WTC11 (cell line): ENCODE results near the gene STIM2. TPM values are rescaled to one million over a fixed set of nuclear protein-coding genes. Genes with fewer than 3 reads are reported as not detected.

Experiments
- ATAC-seq: fragments of 200-7000 bp; cut with Tn5 transposase; 2 replicates; pipeline ENCODE4 v1.10.0; 2021; ENCODE audit warnings: mild to moderate bottlenecking, moderate library complexity
- CTCF ChIA-PET: fragments of 300-600 bp; sonication (Branson Sonifier 250); formaldehyde crosslinking; loops from one replicate; lab custom pipeline; 2021; ENCODE audit warnings: antibody characterized with exemption; lab: Charles Lee
- POLR2A ChIA-PET: fragments of 350-600 bp; sonication (Branson Sonifier 250); formaldehyde crosslinking; loops from one replicate; lab custom pipeline; 2021; ENCODE audit warnings: antibody characterized with exemption; lab: Charles Lee
- DNase-seq: peaks from one replicate; pipeline ENCODE4 v3.0.0; 2021; ENCODE audit warnings: low spot score
- H3K27ac Mint-ChIP-seq: 2 replicates; pipeline ENCODE4 v1.8.0; 2021; ENCODE audit warnings: mixed read lengths
- H3K27me3 Mint-ChIP-seq: 2 replicates; pipeline ENCODE4 v1.8.0; 2021; ENCODE audit warnings: low read depth, mild to moderate bottlenecking, moderate library complexity, mixed read lengths
- H3K36me3 Mint-ChIP-seq: 2 replicates; pipeline ENCODE4 v1.8.0; 2021; ENCODE audit warnings: mixed read lengths
- H3K4me1 Mint-ChIP-seq: 2 replicates; pipeline ENCODE4 v1.8.0; 2022; ENCODE audit warnings: mixed read lengths
- H3K4me3 Mint-ChIP-seq: 2 replicates; pipeline ENCODE4 v1.8.0; 2021; ENCODE audit warnings: mild to moderate bottlenecking, moderate library complexity, mixed read lengths
- H3K9me3 Mint-ChIP-seq: 2 replicates; pipeline ENCODE4 v1.8.0; 2021; ENCODE audit warnings: mixed read lengths
- ATF6 ChIP-seq: sonication (generic); formaldehyde crosslinking; IDR thresholded peaks from 2 replicates; pipeline ENCODE4 v1.8.1; 2023; ENCODE audit warnings: mild to moderate bottlenecking, missing genetic modification reagents
- CREB1 ChIP-seq: sonication (generic); formaldehyde crosslinking; IDR thresholded peaks from 2 replicates; pipeline ENCODE4 v1.8.0; 2023; ENCODE audit warnings: mild to moderate bottlenecking, missing genetic modification reagents
- CREM ChIP-seq: sonication (generic); formaldehyde crosslinking; IDR thresholded peaks from 2 replicates; pipeline ENCODE4 v1.8.1; 2022; ENCODE audit warnings: mild to moderate bottlenecking, missing genetic modification reagents, moderate library complexity
- GTF2I ChIP-seq: fragments of 250-450 bp; sonication (Bioruptor Pico); conservative IDR thresholded peaks from 2 replicates; pipeline ENCODE4 v1.4.0; 2021; ENCODE audit warnings: mild to moderate bottlenecking
- JAZF1 ChIP-seq: fragments of 250-450 bp; sonication (Bioruptor Pico); IDR thresholded peaks from 2 replicates; pipeline ENCODE4 v1.9.0; 2021; ENCODE audit warnings: moderate library complexity, mild to moderate bottlenecking, inconsistent platforms
- JUN ChIP-seq: sonication (generic); formaldehyde crosslinking; IDR thresholded peaks from 2 replicates; pipeline ENCODE4 v1.8.0; 2023; ENCODE audit warnings: mild to moderate bottlenecking, missing genetic modification reagents
- MLX ChIP-seq: sonication (generic); formaldehyde crosslinking; IDR thresholded peaks from 2 replicates; pipeline ENCODE4 v1.8.1; 2023; ENCODE audit warnings: mild to moderate bottlenecking, missing genetic modification reagents, moderate library complexity
- MXD4 ChIP-seq: fragments of 250-450 bp; sonication (Bioruptor Pico); IDR thresholded peaks from 2 replicates; pipeline ENCODE4 v1.8.0; 2021; ENCODE audit warnings: mild to moderate bottlenecking, moderate library complexity, borderline replicate concordance
- PRRX2 ChIP-seq: fragments of 250-450 bp; sonication (Bioruptor Pico); IDR thresholded peaks from 2 replicates; pipeline ENCODE4 v1.8.0; 2021; ENCODE audit warnings: mild to moderate bottlenecking
- RELA ChIP-seq: sonication (generic); formaldehyde crosslinking; IDR thresholded peaks from 2 replicates; pipeline ENCODE4 v1.8.1; 2022; ENCODE audit warnings: missing genetic modification reagents, mild to moderate bottlenecking, borderline replicate concordance
- SP1 ChIP-seq: sonication (generic); formaldehyde crosslinking; conservative IDR thresholded peaks from 2 replicates; pipeline ENCODE4 v1.8.1; 2022; ENCODE audit warnings: missing genetic modification reagents
- ZBTB21 ChIP-seq: sonication (generic); formaldehyde crosslinking; IDR thresholded peaks from 2 replicates; pipeline ENCODE4 v1.8.1; 2023; ENCODE audit warnings: mild to moderate bottlenecking, missing genetic modification reagents, borderline replicate concordance
- ZNF121 ChIP-seq: sonication (generic); formaldehyde crosslinking; IDR thresholded peaks from 2 replicates; pipeline ENCODE4 v1.8.0; 2023; ENCODE audit warnings: missing genetic modification reagents
- ZNF138 ChIP-seq: sonication (generic); formaldehyde crosslinking; conservative IDR thresholded peaks from 2 replicates; pipeline ENCODE4 v1.8.1; 2022; ENCODE audit warnings: mild to moderate bottlenecking, moderate library complexity, missing genetic modification reagents
- ZNF232 ChIP-seq: sonication (generic); formaldehyde crosslinking; IDR thresholded peaks from 2 replicates; pipeline ENCODE4 v1.8.0; 2022; ENCODE audit warnings: mild to moderate bottlenecking, missing genetic modification reagents
- ZNF512 ChIP-seq: sonication (generic); formaldehyde crosslinking; IDR thresholded peaks from 2 replicates; pipeline ENCODE4 v1.8.1; 2022; ENCODE audit warnings: missing genetic modification reagents, borderline replicate concordance
- total RNA-seq: library from RNA; stranded (reverse); gene quantifications from 3 replicates; pipeline ENCODE4 v1.2.3, GENCODE V29; 2021
- TF ChIP-seq, protein P1 (sequence below): sonication (generic); formaldehyde crosslinking; IDR thresholded peaks from 2 replicates; pipeline ENCODE4 v1.8.1; 2023; ENCODE audit warnings: mild to moderate bottlenecking, missing genetic modification reagents
- TF ChIP-seq, protein P2 (sequence below): fragments of 250-450 bp; sonication (Bioruptor Pico); IDR thresholded peaks from 2 replicates; pipeline ENCODE4 v1.9.0; 2021; ENCODE audit warnings: moderate library complexity, mild to moderate bottlenecking, inconsistent platforms, borderline replicate concordance
- TF ChIP-seq, protein P3 (sequence below): sonication (generic); formaldehyde crosslinking; IDR thresholded peaks from 2 replicates; pipeline ENCODE4 v1.8.0; 2022; ENCODE audit warnings: mild to moderate bottlenecking, missing genetic modification reagents

STIM2 gene
- total RNA-seq, 1 experiment from 2014 or later: 22.4 TPM

DNA sequence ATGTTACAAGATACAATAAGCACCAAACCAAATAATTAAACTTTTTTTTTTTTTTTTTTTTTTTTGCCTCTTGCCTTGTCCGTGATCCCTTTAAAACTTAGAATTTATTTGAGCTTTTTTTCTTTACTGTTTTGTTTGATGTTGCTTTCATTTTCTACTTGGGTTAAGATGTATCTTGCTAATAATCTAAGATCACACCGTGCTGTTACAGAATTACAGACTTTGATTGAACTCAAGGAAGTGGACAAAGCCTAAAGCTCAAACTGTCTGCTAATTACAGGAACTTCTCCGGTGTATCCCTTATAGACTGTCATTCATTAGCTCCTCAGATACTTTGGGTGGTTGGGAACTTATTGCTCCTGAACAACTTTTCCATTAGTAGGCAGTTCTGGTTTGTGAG lies 26.5 kb downstream of the STIM2 start:
- ChIA-PET POLR2A (interaction anchor here (0.6 kb wide), 1 partner anchor 235 kb away, joined by 5 read pairs; no protein-coding TSS in a partner anchor), CTCF (interaction anchor here (0.6 kb wide), 1 partner anchor 60 kb away, joined by 3 read pairs; no protein-coding TSS in a partner anchor)
- Mint-ChIP-seq H3K4me1 (peaks cover 9% of the 10 kb centered on the region), H3K36me3 (peaks cover 10% of the 10 kb centered on the region), H3K4me3 (no peak overlapping the region), H3K9me3 (peaks cover 17% of the 10 kb centered on the region), H3K27ac (no peak overlapping the region), H3K27me3 (no peaks in the 10 kb centered on the region; the same call in 1 of the 2 replicates)
- TF ChIP-seq, protein P1, sequence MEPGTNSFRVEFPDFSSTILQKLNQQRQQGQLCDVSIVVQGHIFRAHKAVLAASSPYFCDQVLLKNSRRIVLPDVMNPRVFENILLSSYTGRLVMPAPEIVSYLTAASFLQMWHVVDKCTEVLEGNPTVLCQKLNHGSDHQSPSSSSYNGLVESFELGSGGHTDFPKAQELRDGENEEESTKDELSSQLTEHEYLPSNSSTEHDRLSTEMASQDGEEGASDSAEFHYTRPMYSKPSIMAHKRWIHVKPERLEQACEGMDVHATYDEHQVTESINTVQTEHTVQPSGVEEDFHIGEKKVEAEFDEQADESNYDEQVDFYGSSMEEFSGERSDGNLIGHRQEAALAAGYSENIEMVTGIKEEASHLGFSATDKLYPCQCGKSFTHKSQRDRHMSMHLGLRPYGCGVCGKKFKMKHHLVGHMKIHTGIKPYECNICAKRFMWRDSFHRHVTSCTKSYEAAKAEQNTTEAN (CRISPR knock-in tag): no peak
- TF ChIP-seq ZNF512 (CRISPR knock-in tag) (no peak), CREB1 (CRISPR knock-in tag) (no peak), PRRX2 (CRISPR knock-in tag) (no peak), JAZF1 (CRISPR knock-in tag) (no peak), ZNF121 (CRISPR knock-in tag) (no peak), ZNF138 (CRISPR knock-in tag) (no peak), JUN (no peak)
- TF ChIP-seq, protein P2, sequence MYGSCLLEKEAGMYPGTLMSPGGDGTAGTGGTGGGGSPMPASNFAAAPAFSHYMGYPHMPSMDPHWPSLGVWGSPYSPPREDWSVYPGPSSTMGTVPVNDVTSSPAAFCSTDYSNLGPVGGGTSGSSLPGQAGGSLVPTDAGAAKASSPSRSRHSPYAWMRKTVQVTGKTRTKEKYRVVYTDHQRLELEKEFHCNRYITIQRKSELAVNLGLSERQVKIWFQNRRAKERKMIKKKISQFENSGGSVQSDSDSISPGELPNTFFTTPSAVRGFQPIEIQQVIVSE: no peak
- TF ChIP-seq, protein P3, sequence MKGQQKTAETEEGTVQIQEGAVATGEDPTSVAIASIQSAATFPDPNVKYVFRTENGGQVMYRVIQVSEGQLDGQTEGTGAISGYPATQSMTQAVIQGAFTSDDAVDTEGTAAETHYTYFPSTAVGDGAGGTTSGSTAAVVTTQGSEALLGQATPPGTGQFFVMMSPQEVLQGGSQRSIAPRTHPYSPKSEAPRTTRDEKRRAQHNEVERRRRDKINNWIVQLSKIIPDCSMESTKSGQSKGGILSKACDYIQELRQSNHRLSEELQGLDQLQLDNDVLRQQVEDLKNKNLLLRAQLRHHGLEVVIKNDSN (CRISPR knock-in tag): no peak
- no peak for DNase-seq
- no peak for ATAC-seq

- no peak for DNase-seq
- peaks cover 17% of the 10 kb centered on the region for H3K9me3 Mint-ChIP-seq
- peaks cover 10% of the 10 kb centered on the region for H3K36me3 Mint-ChIP-seq
- ATAC-seq: no peak
- H3K27ac Mint-ChIP-seq: no peak overlapping the region
- TF ChIP-seq MLX (CRISPR knock-in tag) (no peak), JAZF1 (CRISPR knock-in tag) (no peak), ATF6 (CRISPR knock-in tag) (no peak), CREB1 (CRISPR knock-in tag) (no peak), ZBTB21 (no peak), ZNF232 (no peak), SP1 (no peak), CREM (CRISPR knock-in tag) (no peak), RELA (CRISPR knock-in tag) (no peak), GTF2I (no peak), ZNF121 (CRISPR knock-in tag) (no peak), MXD4 (no peak)
- TF ChIP-seq, all 79 proteins: peak for 0
- CTCF ChIA-PET: no interaction called here
- Mint-ChIP-seq H3K27me3 (no peaks in the 10 kb centered on the region; the same call in 1 of the 2 replicates), H3K4me1 (peaks cover 9% of the 10 kb centered on the region), H3K4me3 (no peak overlapping the region)
- POLR2A ChIA-PET: no interaction called here
Measured at GRCh38 chr4:26887809-26888208, 27.2 kb downstream of the STIM2 start.
